HepG2 (cell line): ENCODE data around the gene DCTN3. TPM values are rescaled to one million over a fixed set of nuclear protein-coding genes. Genes with fewer than 3 reads are reported as not detected.
A peak's percentile ranks its signal among the peaks of the same experiment; 100 is the strongest.

Source experiments
- ATF7 ChIP-seq, 2 experiments: fragments of 450-650 bp in 1 of 2; sonication (generic) in 1 of 2; formaldehyde crosslinking in 1 of 2; IDR thresholded peaks; 2 replicates each; pipeline versions ENCODE4 v1.4.0 to v1.6.1; 2016 to 2020; ENCODE audit warnings: antibody characterized with exemption in 1 of 2, mild to moderate bottlenecking in 1 of 2, missing genetic modification reagents in 1 of 2
- ELF1 ChIP-seq: sonication (generic); formaldehyde crosslinking; IDR thresholded peaks from 2 replicates; pipeline ENCODE4 v1.4.0; 2020; ENCODE audit warnings: missing genetic modification reagents
- FOXA3 ChIP-seq: IDR thresholded peaks from 2 replicates; pipeline ENCODE4 v1.6.1; 2016; ENCODE audit warnings: missing genetic modification reagents, missing compliant biosample characterization
- GMEB2 ChIP-seq: IDR thresholded peaks from 2 replicates; pipeline ENCODE4 v1.6.1; 2016; ENCODE audit warnings: missing biosample characterization, missing genetic modification reagents, low read depth
- HNF4G ChIP-seq, 2 experiments: sonication (generic) in 1 of 2; formaldehyde crosslinking in 1 of 2; IDR thresholded peaks; 2 replicates each; pipeline versions ENCODE4 v1.4.0 to v1.6.1; 2011 to 2020; ENCODE audit warnings: borderline replicate concordance in 2 of 2, low read depth in 2 of 2, mild to moderate bottlenecking in 2 of 2, low read length in 1 of 2, missing genetic modification reagents in 1 of 2, moderate library complexity in 1 of 2
- KDM2A ChIP-seq: sonication (generic); formaldehyde crosslinking; IDR thresholded peaks from 2 replicates; pipeline ENCODE4 v1.4.0; 2020; ENCODE audit warnings: low read depth, missing genetic modification reagents, borderline replicate concordance
- KLF9 ChIP-seq: IDR thresholded peaks from 2 replicates; pipeline ENCODE4 v1.6.1; 2016; ENCODE audit warnings: low read depth
- NFAT5 ChIP-seq: sonication (generic); formaldehyde crosslinking; IDR thresholded peaks from 2 replicates; pipeline ENCODE4 v1.4.0; 2020; ENCODE audit warnings: missing genetic modification reagents
- NFYC ChIP-seq: IDR thresholded peaks from 2 replicates; pipeline ENCODE4 v1.6.1; 2016; ENCODE audit warnings: missing genetic modification reagents, missing compliant biosample characterization
- NONO ChIP-seq, 2 experiments: fragments of 450-650 bp in 1 of 2; sonication (generic) in 1 of 2; formaldehyde crosslinking in 1 of 2; IDR thresholded peaks in 1 of 2; conservative IDR thresholded peaks in 1 of 2; 2 replicates each; pipeline versions ENCODE4 v1.6.1 to v1.8.0; 2017 to 2022; ENCODE audit warnings: mild to moderate bottlenecking in 1 of 2, missing genetic modification reagents in 1 of 2, moderate library complexity in 1 of 2
- RBAK ChIP-seq: sonication (generic); formaldehyde crosslinking; IDR thresholded peaks from 2 replicates; pipeline ENCODE4 v1.5.1; 2020; ENCODE audit warnings: mild to moderate bottlenecking, missing genetic modification reagents
- SOX13 ChIP-seq, 3 experiments: fragments of 450-650 bp in 1 of 3; sonication (generic) in 1 of 3; formaldehyde crosslinking in 1 of 3; IDR thresholded peaks in 2 of 3; conservative IDR thresholded peaks in 1 of 3; 2 replicates each; pipeline versions ENCODE4 v1.5.0 to v1.6.1; 2016 to 2020; ENCODE audit warnings: antibody characterized with exemption in 1 of 3, mild to moderate bottlenecking in 1 of 3, missing compliant biosample characterization in 1 of 3, missing genetic modification reagents in 1 of 3, moderate library complexity in 1 of 3
- TP53 ChIP-seq: sonication (generic); formaldehyde crosslinking; conservative IDR thresholded peaks from 2 replicates; pipeline ENCODE4 v1.4.0; 2020; ENCODE audit warnings: missing genetic modification reagents
- ZBTB1 ChIP-seq: sonication (generic); formaldehyde crosslinking; IDR thresholded peaks from 2 replicates; pipeline ENCODE4 v1.4.0; 2020; ENCODE audit warnings: missing genetic modification reagents, borderline replicate concordance
- ZNF446 ChIP-seq: sonication (generic); formaldehyde crosslinking; IDR thresholded peaks from 2 replicates; pipeline ENCODE4 v1.5.0; 2020; ENCODE audit warnings: mild to moderate bottlenecking, missing genetic modification reagents
- ZNF580 ChIP-seq: IDR thresholded peaks from 2 replicates; pipeline ENCODE4 v1.6.1; 2016; ENCODE audit warnings: low read depth, borderline replicate concordance
- polyA plus RNA-seq, 8 experiments: library from polyadenylated mRNA; depleted of rRNA in 3 of 8; stranded (reverse) in 7 of 8; unstranded in 1 of 8; fragments of >200 nt; fragmentation: Illumina TruSeq in 4 of 8; extraction: Trizol in 4 of 8; gene quantifications; 2 replicates each; pipeline versions ENCODE4 v1.2.1 to v1.2.3, GENCODE V29; 2011 to 2016; ENCODE audit warnings: low read depth in 4 of 8, missing spikeins in 1 of 8, mixed read lengths in 1 of 8; ENCODE audit not compliant: insufficient read depth in 1 of 8
- total RNA-seq, 5 experiments: library from RNA; depleted of rRNA; stranded (reverse); fragments of >200 nt; fragmentation: Illumina TruSeq; extraction: Trizol; gene quantifications; 2 replicates each; pipeline ENCODE4 v1.2.3, GENCODE V29; 2016; ENCODE audit warnings: low read depth in 1 of 5
- TF ChIP-seq, protein P1 (sequence below): sonication (generic); formaldehyde crosslinking; IDR thresholded peaks from 2 replicates; pipeline ENCODE4 v1.4.0; 2020; ENCODE audit warnings: missing genetic modification reagents
- TF ChIP-seq, protein P2 (sequence below): sonication (generic); formaldehyde crosslinking; IDR thresholded peaks from 2 replicates; pipeline ENCODE4 v1.4.0; 2020; ENCODE audit warnings: mild to moderate bottlenecking, low read depth, missing genetic modification reagents

Gene DCTN3
- total and polyA plus RNA-seq, 2 of the 13 experiments (the other 11 are each of a cell fraction or from before 2014, with no cell fraction given) = 27.4 to 34.5 TPM

GRCh38 chr9:34644766-34645314 lies 24.5 kb upstream of the DCTN3 start (continued):
- TF ChIP-seq NONO (IDR thresholded peaks at IDR 0.05) (no peak), NONO (CRISPR knock-in tag; conservative IDR thresholded peaks at IDR 0.05) (peak; percentile 36; the same call in 1 of the 2 replicates), FOXA3 (CRISPR knock-in tag) (peak; percentile 65; the same call in 1 of the 2 replicates), HNF4G (IDR thresholded peaks at IDR 0.05; ENCODE audit: borderline replicate concordance, low read depth, low read length) (peak; percentile 93), HNF4G (CRISPR knock-in tag; IDR thresholded peaks at IDR 0.05; ENCODE audit: borderline replicate concordance, low read depth) (peak; percentile 73; the same call in 1 of the 2 replicates), ZBTB1 (CRISPR knock-in tag) (no peak), ZNF580 (peak; percentile 38; the same call in 1 of the 2 replicates), GMEB2 (no peak), KLF9 (CRISPR knock-in tag) (no peak), SOX13 (IDR thresholded peaks at IDR 0.05) (no peak), SOX13 (CRISPR knock-in tag; conservative IDR thresholded peaks at IDR 0.05 in 1 of 2, IDR thresholded peaks at IDR 0.05 in 1 of 2) (peak in 1 of 2 experiments; percentile 57; a peak in 1 of 4 replicates), RBAK (CRISPR knock-in tag) (no peak), NFAT5 (CRISPR knock-in tag) (no peak), NFYC (no peak), ATF7 (IDR thresholded peaks at IDR 0.05) (no peak), ATF7 (CRISPR knock-in tag; IDR thresholded peaks at IDR 0.05) (no peak), ZNF446 (CRISPR knock-in tag) (no peak), ELF1 (peak; percentile 49), KDM2A (CRISPR knock-in tag) (no peak), TP53 (CRISPR knock-in tag) (no peak)
- TF ChIP-seq, protein P1, sequence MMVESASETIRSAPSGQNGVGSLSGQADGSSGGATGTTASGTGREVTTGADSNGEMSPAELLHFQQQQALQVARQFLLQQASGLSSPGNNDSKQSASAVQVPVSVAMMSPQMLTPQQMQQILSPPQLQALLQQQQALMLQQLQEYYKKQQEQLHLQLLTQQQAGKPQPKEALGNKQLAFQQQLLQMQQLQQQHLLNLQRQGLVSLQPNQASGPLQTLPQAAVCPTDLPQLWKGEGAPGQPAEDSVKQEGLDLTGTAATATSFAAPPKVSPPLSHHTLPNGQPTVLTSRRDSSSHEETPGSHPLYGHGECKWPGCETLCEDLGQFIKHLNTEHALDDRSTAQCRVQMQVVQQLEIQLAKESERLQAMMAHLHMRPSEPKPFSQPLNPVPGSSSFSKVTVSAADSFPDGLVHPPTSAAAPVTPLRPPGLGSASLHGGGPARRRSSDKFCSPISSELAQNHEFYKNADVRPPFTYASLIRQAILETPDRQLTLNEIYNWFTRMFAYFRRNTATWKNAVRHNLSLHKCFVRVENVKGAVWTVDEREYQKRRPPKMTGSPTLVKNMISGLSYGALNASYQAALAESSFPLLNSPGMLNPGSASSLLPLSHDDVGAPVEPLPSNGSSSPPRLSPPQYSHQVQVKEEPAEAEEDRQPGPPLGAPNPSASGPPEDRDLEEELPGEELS (CRISPR knock-in tag) = peak; percentile 30; the same call in 1 of the 2 replicates
- TF ChIP-seq, protein P2, sequence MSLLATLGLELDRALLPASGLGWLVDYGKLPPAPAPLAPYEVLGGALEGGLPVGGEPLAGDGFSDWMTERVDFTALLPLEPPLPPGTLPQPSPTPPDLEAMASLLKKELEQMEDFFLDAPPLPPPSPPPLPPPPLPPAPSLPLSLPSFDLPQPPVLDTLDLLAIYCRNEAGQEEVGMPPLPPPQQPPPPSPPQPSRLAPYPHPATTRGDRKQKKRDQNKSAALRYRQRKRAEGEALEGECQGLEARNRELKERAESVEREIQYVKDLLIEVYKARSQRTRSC (CRISPR knock-in tag) = no peak
